K562 (cell line): ENCODE data around the gene PGAM2. TPM values are rescaled to one million over a fixed set of nuclear protein-coding genes. Genes with fewer than 3 reads are reported as not detected.

Source experiments
- CREB3 ChIP-seq: fragments of 450-650 bp; conservative IDR thresholded peaks from 2 replicates; pipeline ENCODE4 v1.6.1; 2016; ENCODE audit warnings: missing genetic modification characterization, low read depth, mild to moderate bottlenecking, missing compliant biosample characterization, moderate library complexity
- FOS ChIP-seq: IDR thresholded peaks from 3 replicates; pipeline ENCODE4 v1.6.1; 2011; ENCODE audit not compliant: insufficient read length; ENCODE audit errors: extremely low read depth
- MAX ChIP-seq: sonication (generic); formaldehyde crosslinking; IDR thresholded peaks from 2 replicates; pipeline ENCODE4 v1.9.0; 2022; ENCODE audit warnings: mild to moderate bottlenecking, missing genetic modification reagents
- MTA3 ChIP-seq: fragments of 450-650 bp; formaldehyde crosslinking; IDR thresholded peaks from 2 replicates; pipeline ENCODE4 v1.6.1; 2017; ENCODE audit warnings: mild to moderate bottlenecking, borderline replicate concordance
- MYC ChIP-seq, 2 experiments: fragments of 250-450 bp in 1 of 2; sonication (Bioruptor Pico) in 1 of 2; IDR thresholded peaks; 2 replicates each; pipeline versions ENCODE4 v1.5.1 to v1.6.1; 2012 to 2021; ENCODE audit warnings: low read depth in 2 of 2, borderline replicate concordance in 1 of 2, improper control_type of control experiment in 1 of 2, low read length in 1 of 2, mild to moderate bottlenecking in 1 of 2, moderate library complexity in 1 of 2
- PML ChIP-seq: IDR thresholded peaks from 2 replicates; pipeline ENCODE4 v1.6.1; 2012; ENCODE audit warnings: low read length, inconsistent platforms
- SMARCA5 ChIP-seq: fragments of 450-650 bp; IDR thresholded peaks from 2 replicates; pipeline ENCODE4 v1.6.1; 2016
- STAT6 ChIP-seq: sonication (generic); formaldehyde crosslinking; IDR thresholded peaks from 2 replicates; pipeline ENCODE4 v1.8.1; 2023; ENCODE audit warnings: mild to moderate bottlenecking, missing genetic modification reagents
- ZBTB33 ChIP-seq: sonication (generic); formaldehyde crosslinking; IDR thresholded peaks from 2 replicates; pipeline ENCODE4 v1.8.1; 2023; ENCODE audit warnings: mild to moderate bottlenecking, missing genetic modification reagents
- ZNF121 ChIP-seq: sonication (generic); formaldehyde crosslinking; conservative IDR thresholded peaks from 2 replicates; pipeline ENCODE4 v1.8.0; 2022; ENCODE audit warnings: missing genetic modification reagents
- polyA plus RNA-seq, 8 experiments: library from polyadenylated mRNA; depleted of rRNA in 4 of 8; stranded (reverse) in 5 of 8; unstranded in 3 of 8; fragments of >200 nt; fragmentation: Nextera tagmentation in 2 of 8; fragmentation: Illumina TruSeq in 1 of 8; extraction: Ambion mirVana in 2 of 8; extraction: Trizol in 1 of 8; gene quantifications; 2 replicates each; pipeline versions ENCODE4 v1.2.1 to v1.2.3, GENCODE V29; 2011 to 2014; ENCODE audit warnings: inconsistent platforms in 1 of 8, missing spikeins in 1 of 8
- total RNA-seq, 7 experiments: library from RNA; depleted of rRNA in 6 of 7; stranded (reverse); fragments of >200 nt in 6 of 7; fragmentation: Illumina TruSeq in 2 of 7; extraction: Trizol in 2 of 7; gene quantifications; 2 replicates each; pipeline versions ENCODE4 v1.2.1 to v1.2.3, GENCODE V29; 2011 to 2021; ENCODE audit warnings: low replicate concordance in 1 of 7
- TF ChIP-seq, protein P1 (sequence below): sonication (generic); formaldehyde crosslinking; IDR thresholded peaks from 2 replicates; pipeline ENCODE4 v1.8.1; 2023; ENCODE audit warnings: mild to moderate bottlenecking, missing genetic modification reagents

The PGAM2 gene
- total and polyA plus RNA-seq, 9 of the 15 experiments (the other 6 are each of a cell fraction or from before 2014, with no cell fraction given), result not detected

GRCh38 chr7:44082541-44083207 lies 17.3 kb upstream of the PGAM2 start (continued):
- TF ChIP-seq STAT6 (no peak), MTA3 (peak; percentile 46; the same call in 1 of the 2 replicates), CREB3 (tag) (no peak), SMARCA5 (no peak), ZBTB33 (CRISPR knock-in tag) (0 out of 2 replicates have a peak, but pooled peaks have one; percentile 39), MAX (CRISPR knock-in tag) (peak; percentile 91), PML (no peak), ZNF121 (peak; percentile 77), MYC (IDR thresholded peaks at IDR 0.05; ENCODE audit: low read depth, low read length) (peak; percentile 52), MYC (CRISPR knock-in tag; IDR thresholded peaks at IDR 0.05; ENCODE audit: borderline replicate concordance, low read depth) (no peak), FOS (peak; percentile 88)
- TF ChIP-seq, protein P1, sequence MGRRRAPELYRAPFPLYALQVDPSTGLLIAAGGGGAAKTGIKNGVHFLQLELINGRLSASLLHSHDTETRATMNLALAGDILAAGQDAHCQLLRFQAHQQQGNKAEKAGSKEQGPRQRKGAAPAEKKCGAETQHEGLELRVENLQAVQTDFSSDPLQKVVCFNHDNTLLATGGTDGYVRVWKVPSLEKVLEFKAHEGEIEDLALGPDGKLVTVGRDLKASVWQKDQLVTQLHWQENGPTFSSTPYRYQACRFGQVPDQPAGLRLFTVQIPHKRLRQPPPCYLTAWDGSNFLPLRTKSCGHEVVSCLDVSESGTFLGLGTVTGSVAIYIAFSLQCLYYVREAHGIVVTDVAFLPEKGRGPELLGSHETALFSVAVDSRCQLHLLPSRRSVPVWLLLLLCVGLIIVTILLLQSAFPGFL (CRISPR knock-in tag), result no peak
